IMR-90 (cell line): Measurements from ENCODE around the gene PPRC1. TPM values are rescaled to one million over a fixed set of nuclear protein-coding genes. Genes with fewer than 3 reads are reported as not detected.

Experiments used
- ATAC-seq: fragments of 200-7000 bp; cut with Tn5 transposase; 2 replicates; pipeline ENCODE4 v1.9.1; 2020; ENCODE audit warnings: low read depth, mild to moderate bottlenecking, moderate library complexity
- BruUV-seq: library from RNA; stranded (reverse); fragments of 400-500 nt; replicated peaks from 2 replicates; lab custom pipeline; 2021; lab: Mats Ljungman, UMichigan
- CTCF ChIA-PET: fragments of 300-600 bp; formaldehyde crosslinking; extraction: SDS; loops from one replicate; lab custom pipeline; 2021; ENCODE audit warnings: antibody characterized with exemption; lab: Yijun Ruan, JAX
- POLR2A ChIA-PET: fragments of 300-600 bp; sonication (Branson Sonifier 250); formaldehyde crosslinking; loops from one replicate; lab custom pipeline; 2022; ENCODE audit warnings: antibody characterized with exemption; ENCODE audit not compliant: unreplicated experiment; lab: Charles Lee
- DNase-seq: peaks from one replicate; pipeline ENCODE4 v3.0.0; 2013
- H2AFZ ChIP-seq: replicated peaks from 2 replicates; pipeline ENCODE3; 2013; ENCODE audit warnings: low read length, mild to moderate bottlenecking; ENCODE audit not compliant: poor library complexity
- H2AK5ac ChIP-seq: 2 replicates; pipeline ENCODE4 v1.6.1; 2013; ENCODE audit warnings: low read depth, low read length, inconsistent platforms
- H2AK9ac ChIP-seq: replicated peaks from 2 replicates; pipeline ENCODE3; 2013; ENCODE audit warnings: mild to moderate bottlenecking, low read depth, low read length, moderate library complexity; ENCODE audit not compliant: poor library complexity
- H2BK120ac ChIP-seq: 2 replicates; pipeline ENCODE4 v1.6.1; 2013; ENCODE audit warnings: low read depth, low read length, inconsistent platforms
- H2BK15ac ChIP-seq: 3 replicates; pipeline ENCODE4 v1.6.1; 2013; ENCODE audit warnings: low read depth, low read length, inconsistent platforms
- H2BK20ac ChIP-seq: 2 replicates; pipeline ENCODE4 v1.6.1; 2013; ENCODE audit warnings: low read depth, mild to moderate bottlenecking, inconsistent platforms, low read length, moderate library complexity
- H2BK5ac ChIP-seq: 2 replicates; pipeline ENCODE4 v1.6.1; 2013; ENCODE audit warnings: mild to moderate bottlenecking, low read depth, low read length, inconsistent platforms; ENCODE audit not compliant: poor library complexity, severe bottlenecking
- H3K14ac ChIP-seq: replicated peaks from 2 replicates; pipeline ENCODE4 v1.6.1; 2013; ENCODE audit warnings: low read depth, low read length, inconsistent platforms
- H3K18ac ChIP-seq: 2 replicates; pipeline ENCODE4 v1.6.1; 2013; ENCODE audit warnings: low read depth, low read length, control low read depth
- H3K23ac ChIP-seq: 2 replicates; pipeline ENCODE4 v1.6.1; 2013; ENCODE audit warnings: low read depth, low read length, inconsistent platforms
- H3K27ac ChIP-seq: 2 replicates; pipeline ENCODE4 v1.5.1; 2013; ENCODE audit warnings: mild to moderate bottlenecking, control low read depth, low read length; ENCODE audit not compliant: insufficient read depth
- H3K27me3 ChIP-seq: 2 replicates; pipeline ENCODE4 v1.6.1; 2013; ENCODE audit warnings: low read length; ENCODE audit not compliant: control insufficient read depth, insufficient read depth
- H3K36me3 ChIP-seq: 2 replicates; pipeline ENCODE4 v1.6.1; 2013; ENCODE audit warnings: low read length, mixed read lengths; ENCODE audit not compliant: control insufficient read depth, insufficient read depth
- H3K4ac ChIP-seq: 2 replicates; pipeline ENCODE4 v1.6.1; 2013; ENCODE audit warnings: low read depth, low read length, inconsistent platforms
- H3K4me1 ChIP-seq: 2 replicates; pipeline ENCODE4 v1.6.1; 2013; ENCODE audit warnings: low read length, mixed read lengths; ENCODE audit not compliant: control insufficient read depth, insufficient read depth
- H3K4me2 ChIP-seq: 2 replicates; pipeline ENCODE4 v1.6.1; 2013; ENCODE audit warnings: low read depth, mild to moderate bottlenecking, control low read depth, low read length, moderate library complexity
- H3K4me3 ChIP-seq: 2 replicates; pipeline ENCODE4 v1.5.1; 2013; ENCODE audit warnings: low read depth, mild to moderate bottlenecking, control low read depth, low read length, moderate library complexity; ENCODE audit not compliant: insufficient read depth
- H3K56ac ChIP-seq: 2 replicates; pipeline ENCODE4 v1.6.1; 2013; ENCODE audit warnings: low read length, inconsistent platforms; ENCODE audit not compliant: insufficient read depth; ENCODE audit errors: extremely low read depth
- H3K79me1 ChIP-seq, 2 experiments: 2 replicates each; pipeline ENCODE4 v1.6.1; 2013; ENCODE audit warnings: low read length in 2 of 2, inconsistent platforms in 1 of 2, low read depth in 1 of 2
- H3K9ac ChIP-seq: 2 replicates; pipeline ENCODE4 v1.6.1; 2013; ENCODE audit warnings: low read depth, low read length, control low read depth
- H3K9me1 ChIP-seq: 2 replicates; pipeline ENCODE4 v1.6.1; 2013; ENCODE audit warnings: low read length, inconsistent platforms; ENCODE audit not compliant: insufficient read depth
- H3K9me3 ChIP-seq: 2 replicates; pipeline ENCODE4 v1.6.1; 2013; ENCODE audit warnings: low read length; ENCODE audit not compliant: control insufficient read depth, insufficient read depth
- H4K20me1 ChIP-seq: 2 replicates; pipeline ENCODE4 v1.6.1; 2013; ENCODE audit warnings: low read length, inconsistent platforms; ENCODE audit not compliant: insufficient read depth
- H4K5ac ChIP-seq: 2 replicates; pipeline ENCODE4 v1.6.1; 2013; ENCODE audit warnings: mild to moderate bottlenecking, low read depth, low read length, control low read depth
- H4K8ac ChIP-seq, 2 experiments: 2 replicates each; pipeline ENCODE4 v1.6.1; 2013; ENCODE audit warnings: low read depth in 2 of 2, low read length in 2 of 2, control low read depth in 1 of 2, inconsistent platforms in 1 of 2
- H4K91ac ChIP-seq: 2 replicates; pipeline ENCODE4 v1.6.1; 2013; ENCODE audit warnings: low read depth, low read length, inconsistent platforms; ENCODE audit not compliant: insufficient read depth
- MXI1 ChIP-seq: IDR thresholded peaks from 2 replicates; pipeline ENCODE4 v1.6.1; 2012; ENCODE audit warnings: low read depth, mild to moderate bottlenecking, low read length, moderate library complexity, borderline replicate concordance
- NFE2L2 ChIP-seq: fragments of 150-350 bp; IDR thresholded peaks from 2 replicates; pipeline ENCODE4 v1.6.1; 2016; ENCODE audit warnings: low read depth, mild to moderate bottlenecking, low read length
- WGBS, 2 experiments: methylation state at CpG; one replicate each; pipeline versions ENCODE4 v1.1.5 to v1.1.7; 2013; ENCODE audit warnings: missing lambda C conversion rate in 2 of 2; ENCODE audit not compliant: insufficient read length in 1 of 2; ENCODE audit errors: extremely low coverage in 2 of 2; 5-methylcytosine and 5-hydroxymethylcytosine counted together
- dilution Hi-C: fragments of 300-500 bp; cut with HindIII; formaldehyde crosslinking; loops from one replicate; pipeline ENCODE4 v1.14.3; 2018; ENCODE audit warnings: low sequenced_read_pairs; ENCODE audit not compliant: unreplicated experiment
- in situ Hi-C: fragments of 300-500 bp; cut with MboI; formaldehyde crosslinking; loops from 3 replicates; pipeline ENCODE4 v1.14.3; 2019; ENCODE audit warnings: low sequenced_read_pairs, inconsistent platforms, mixed read lengths
- intact Hi-C: fragments of 100-400 bp; cut with micrococcal nuclease; formaldehyde crosslinking; loops from 2 replicates; pipeline ENCODE4 v1.10.0; 2022
- polyA plus RNA-seq, 3 experiments: library from polyadenylated mRNA; depleted of rRNA; stranded (reverse); fragments of >200 nt; gene quantifications; 2 replicates each; pipeline ENCODE4 v1.2.3, GENCODE V29; 2012; ENCODE audit warnings: low replicate concordance in 1 of 3
- total RNA-seq: library from RNA; depleted of rRNA; stranded (reverse); fragments of >200 nt; gene quantifications from 2 replicates; pipeline ENCODE4 v1.2.3, GENCODE V29; 2012

PPRC1 gene
- total and polyA plus RNA-seq, 2 of the 4 experiments (the other 2 are of a cell fraction): 11.8 to 38.7 TPM

DNA sequence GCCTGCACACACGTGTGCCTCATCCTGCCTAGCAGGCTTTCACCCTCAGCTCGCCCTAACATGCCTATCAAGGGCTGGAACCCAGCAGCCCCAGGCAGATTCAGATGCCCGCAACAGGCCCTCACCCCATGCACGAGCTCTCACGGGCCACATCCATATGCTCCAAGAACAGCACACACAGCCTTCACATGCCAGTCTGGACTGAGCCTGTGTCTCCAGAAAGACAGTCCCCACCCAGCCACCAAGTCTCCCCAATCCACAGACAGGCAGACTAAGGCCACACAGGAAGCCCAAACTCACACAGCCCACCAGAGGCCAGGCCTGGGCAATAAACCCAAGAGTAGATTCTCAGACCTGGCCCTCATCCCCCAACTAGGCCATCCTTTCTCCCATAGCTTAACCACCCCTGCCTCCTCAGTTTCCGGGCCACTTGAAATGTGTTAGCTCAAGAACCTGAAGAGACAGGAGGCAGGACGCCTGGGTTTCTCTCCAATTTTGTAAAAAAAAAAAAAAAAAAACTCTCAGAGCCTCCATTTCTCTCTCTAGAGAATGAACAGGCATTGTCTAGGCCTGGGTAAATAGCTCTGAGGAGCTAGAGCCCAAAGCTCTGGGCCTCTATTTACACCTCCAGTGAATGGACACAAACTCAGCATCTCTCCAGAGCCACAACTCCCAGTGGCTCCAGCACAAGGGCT lies 19.4 kb upstream of the PPRC1 start:
- Histone ChIP-seq H3K9me1 (peaks cover 27% of the 10 kb centered on the region), H2BK15ac (no peak overlapping the region), H4K5ac (no peak overlapping the region), H3K27me3 (no peaks in the 10 kb centered on the region), H3K4ac (peak overlapping the region; percentile 30), H3K9me3 (no peaks in the 10 kb centered on the region), H4K91ac (no peak overlapping the region), H2AK9ac (peak overlapping the region; percentile 96), H3K27ac (peak overlapping the region; percentile 94), H2AFZ (peak overlapping the region; percentile 87), H3K9ac (peak overlapping the region; percentile 98), H4K20me1 (peaks cover 76% of the 10 kb centered on the region), H2BK20ac (no peak overlapping the region), H3K23ac (peak overlapping the region; percentile 79), H2BK5ac (peak overlapping the region; percentile 82), H2AK5ac (peak overlapping the region; percentile 63), H4K8ac (no peak overlapping the region), H3K56ac (no peak overlapping the region), H3K36me3 (peaks cover 34% of the 10 kb centered on the region), H2BK120ac (no peak overlapping the region), H3K18ac (no peak overlapping the region), H3K14ac (peak overlapping the region; percentile 64), H3K4me3 (peak overlapping the region; percentile 92), H3K4me2 (peak overlapping the region; percentile 89), H3K4me1 (peaks cover 31% of the 10 kb centered on the region), H3K79me1 (peaks cover 23 to 84% of the 10 kb centered on the region in 2 experiments)
- POLR2A ChIA-PET: interaction anchor here (0.6 kb wide), 1 partner anchor 58 kb away, joined by 31 read pairs; no protein-coding TSS in a partner anchor
- in situ Hi-C loops: no loop called here
- ATAC-seq (no peak; the same call in 1 of the 2 replicates), DNase-seq (no peak)
- intact Hi-C loops: no loop called here
- 7% methylated on average over 3 of the region's 7 CpGs; no CpG with 5 or more reads in 1 of the 2 experiments for WGBS, 2 experiments
- dilution Hi-C loops: no loop called here
- CTCF ChIA-PET: no interaction called here
- TF ChIP-seq NFE2L2 (no peak), MXI1 (peak; percentile 10; the same call in 1 of the 2 replicates)
- no TSS peak for BruUV-seq
